Measurements from ENCODE around the gene HTT. TPM values are rescaled to one million over a fixed set of nuclear protein-coding genes. Genes with fewer than 3 reads are reported as not detected.

HTT gene
- total and polyA plus RNA-seq, 3 experiments from 2014 or later = 5.1 to 58.6 (median 54.7) TPM

DNA sequence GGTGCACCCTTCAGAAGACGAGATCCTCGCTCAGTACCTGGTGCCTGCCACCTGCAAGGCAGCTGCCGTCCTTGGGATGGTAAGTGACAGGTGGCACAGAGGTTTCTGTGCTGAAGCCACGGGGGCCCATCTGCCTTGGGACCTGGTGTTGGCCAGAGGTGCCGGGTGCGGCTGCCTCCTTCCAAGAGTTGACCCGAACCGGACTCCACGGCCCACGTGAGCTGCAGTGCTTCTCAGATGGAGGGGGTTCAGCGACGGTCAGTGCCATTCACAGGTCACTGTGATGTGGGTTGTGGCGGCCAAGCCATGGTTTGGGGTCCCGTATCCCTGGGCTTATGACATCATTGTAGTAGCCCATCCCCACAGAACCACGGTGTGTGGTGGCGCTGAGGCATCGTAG lies 155.5 kb downstream of the HTT start:
- Histone ChIP-seq H3K4me1 (ENCODE audit: insufficient read depth, low read length) (no peaks in the 10 kb centered on the region), H3K36me3 (ENCODE audit: insufficient read depth, low read length) (peaks cover 40% of the 10 kb centered on the region), H3K27me3 (ENCODE audit: insufficient read depth, low read length, poor library complexity, severe bottlenecking) (no peaks in the 10 kb centered on the region), H3K4me3 (ENCODE audit: low read length) (no peak overlapping the region), H3K9me3 (ENCODE audit: low read length) (no peaks in the 10 kb centered on the region), H3K27ac (ENCODE audit: low read depth, low read length) (no peak overlapping the region)
- Mint-ChIP-seq H3K36me3 (peaks cover 15 to 90% (median 27%) of the 10 kb centered on the region in 3 donors), H3K4me1 (no peaks in the 10 kb centered on the region), H3K27me3 (peaks cover 0 to 3% of the 10 kb centered on the region in 2 donors), H3K4me3 (no peak overlapping the region), H3K27ac (peak overlapping the region in 1 of 8 donors; percentile 78), H3K9me3 (no peaks in the 10 kb centered on the region)
- CTCF ChIA-PET = no interaction called here
- no peak for DNase-seq
- POLR2A ChIA-PET = no interaction called here

DNA sequence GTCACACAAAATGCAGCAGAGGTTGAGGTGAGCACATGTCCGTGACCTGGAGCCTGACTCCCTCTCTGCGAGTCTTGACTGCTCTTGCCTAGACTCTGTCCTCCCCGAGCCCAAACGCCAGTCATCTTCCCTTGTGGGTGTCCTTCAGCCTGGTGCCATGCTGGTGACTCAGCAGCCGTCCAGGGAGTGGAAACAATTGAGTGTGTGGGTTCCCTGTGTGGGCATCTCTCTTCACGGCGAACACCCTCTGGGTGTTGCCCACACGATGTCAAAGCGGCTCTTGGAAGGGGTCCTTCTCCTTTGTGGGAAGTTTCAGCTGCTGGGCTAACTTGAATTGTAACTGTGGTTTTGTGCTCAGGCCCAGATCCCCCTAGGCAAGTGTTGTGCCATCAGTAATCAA lies 157.0 kb downstream of the HTT start:
- H3K27me3 Mint-ChIP-seq = peaks cover 0 to 3% of the 10 kb centered on the region in 2 donors
- H3K27ac Mint-ChIP-seq = peak overlapping the region in 2 of 8 donors; percentile 73 to 79
- H3K4me1 ChIP-seq (ENCODE audit: insufficient read depth, low read length) = no peaks in the 10 kb centered on the region
- no peak overlapping the region for H3K27ac ChIP-seq (ENCODE audit: low read depth, low read length)
- H3K36me3 Mint-ChIP-seq = peaks cover 15 to 91% (median 24%) of the 10 kb centered on the region in 3 donors
- DNase-seq = no peak
- H3K9me3 ChIP-seq (ENCODE audit: low read length) = no peaks in the 10 kb centered on the region
- H3K27me3 ChIP-seq (ENCODE audit: insufficient read depth, low read length, poor library complexity, severe bottlenecking) = no peaks in the 10 kb centered on the region
- no peak overlapping the region for H3K4me3 ChIP-seq (ENCODE audit: low read length)
- ChIA-PET POLR2A (no interaction called here), CTCF (no interaction called here)
- H3K4me3 Mint-ChIP-seq = no peak overlapping the region
- H3K9me3 Mint-ChIP-seq = no peaks in the 10 kb centered on the region
- H3K4me1 Mint-ChIP-seq = no peaks in the 10 kb centered on the region
- H3K36me3 ChIP-seq (ENCODE audit: insufficient read depth, low read length) = peaks cover 52% of the 10 kb centered on the region

DNA sequence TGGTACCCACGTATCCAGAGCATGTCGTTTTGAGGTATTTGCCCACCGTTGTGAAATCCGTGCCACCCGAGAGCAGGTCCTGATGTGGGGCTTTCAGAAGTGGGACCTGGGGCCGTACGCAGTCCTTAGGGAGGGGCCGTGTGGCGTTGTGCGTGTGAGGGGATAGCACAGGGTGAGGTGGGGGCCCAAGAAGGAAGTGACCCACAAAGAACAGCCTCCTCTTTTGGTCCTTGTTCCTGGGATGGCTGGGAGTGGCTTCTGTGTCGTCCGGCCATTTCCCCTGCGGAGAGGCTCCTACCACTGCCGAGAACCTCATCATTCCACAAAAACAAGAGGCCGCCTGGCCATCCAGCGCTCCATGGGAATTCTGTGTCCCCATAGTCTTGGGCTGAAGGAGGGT lies 157.5 kb downstream of the HTT start:
- H3K27me3 Mint-ChIP-seq = peaks cover 0 to 3% of the 10 kb centered on the region in 2 donors
- H3K36me3 Mint-ChIP-seq = peaks cover 15 to 87% (median 21%) of the 10 kb centered on the region in 3 donors
- Histone ChIP-seq H3K36me3 (ENCODE audit: insufficient read depth, low read length) (peaks cover 52% of the 10 kb centered on the region), H3K9me3 (ENCODE audit: low read length) (no peaks in the 10 kb centered on the region), H3K4me1 (ENCODE audit: insufficient read depth, low read length) (no peaks in the 10 kb centered on the region), H3K27ac (ENCODE audit: low read depth, low read length) (no peak overlapping the region), H3K27me3 (ENCODE audit: insufficient read depth, low read length, poor library complexity, severe bottlenecking) (no peaks in the 10 kb centered on the region), H3K4me3 (ENCODE audit: low read length) (no peak overlapping the region)
- H3K9me3 Mint-ChIP-seq = no peaks in the 10 kb centered on the region
- no peak overlapping the region for H3K27ac Mint-ChIP-seq
- ChIA-PET POLR2A (no interaction called here), CTCF (no interaction called here)
- no peaks in the 10 kb centered on the region for H3K4me1 Mint-ChIP-seq
- no peak for DNase-seq
- H3K4me3 Mint-ChIP-seq = no peak overlapping the region

DNA sequence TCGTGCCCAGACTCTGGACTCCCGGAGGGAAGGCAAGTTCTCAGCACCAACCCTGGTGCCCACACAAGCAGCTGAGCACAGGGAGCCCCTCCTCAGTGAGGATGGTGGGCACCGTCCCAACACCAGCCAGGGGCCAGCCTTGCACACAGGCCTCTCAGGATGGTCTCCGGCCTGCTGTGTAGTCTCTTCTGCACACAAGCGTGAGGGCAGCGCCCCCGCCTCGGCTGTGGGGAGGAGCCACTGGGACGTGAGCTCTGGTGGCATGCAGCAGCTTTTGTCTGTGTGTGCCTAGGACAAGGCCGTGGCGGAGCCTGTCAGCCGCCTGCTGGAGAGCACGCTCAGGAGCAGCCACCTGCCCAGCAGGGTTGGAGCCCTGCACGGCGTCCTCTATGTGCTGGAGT lies 158.4 kb downstream of the HTT start:
- H3K36me3 Mint-ChIP-seq = peaks cover 15 to 93% (median 21%) of the 10 kb centered on the region in 3 donors
- CTCF ChIA-PET = no interaction called here
- no peaks in the 10 kb centered on the region for H3K9me3 Mint-ChIP-seq

DNA sequence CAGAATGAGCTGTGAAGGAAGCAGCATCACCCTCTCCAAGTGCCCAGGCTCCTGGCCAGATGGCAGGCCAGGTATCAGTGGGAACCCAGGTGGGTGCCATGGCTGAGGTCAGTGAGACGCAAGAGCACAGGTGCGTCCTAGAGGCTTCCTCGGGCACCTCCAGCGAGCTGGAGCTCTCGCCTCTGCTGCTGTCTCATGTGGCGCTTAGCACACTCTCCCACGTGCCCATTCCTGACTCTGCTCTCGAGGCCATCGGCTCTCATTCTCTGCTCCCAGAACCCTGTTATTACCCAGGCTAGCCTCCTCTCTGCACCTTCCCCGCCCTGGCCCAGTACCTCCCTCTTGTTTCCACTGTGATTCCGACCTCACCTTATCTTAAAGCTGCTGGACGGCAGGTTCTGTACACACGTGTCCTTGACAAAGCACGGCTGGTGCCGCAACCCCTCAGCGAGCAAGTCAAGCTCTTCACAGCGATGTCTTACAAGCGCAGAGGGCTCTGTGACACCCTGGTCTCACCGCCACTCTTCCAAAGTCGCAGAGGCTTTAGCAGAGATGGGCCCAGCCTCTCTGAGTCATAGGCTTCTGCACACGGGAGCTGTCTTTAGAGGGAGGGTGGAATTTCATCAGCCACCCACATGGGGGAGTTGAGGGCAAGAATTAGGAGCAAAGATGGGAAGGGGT lies 159.1 kb downstream of the HTT start:
- ChIA-PET POLR2A (no interaction called here), CTCF (no interaction called here)
- DNase-seq = no peak
- Histone ChIP-seq H3K4me1 (ENCODE audit: insufficient read depth, low read length) (no peaks in the 10 kb centered on the region), H3K4me3 (ENCODE audit: low read length) (no peak overlapping the region), H3K27ac (ENCODE audit: low read depth, low read length) (no peak overlapping the region), H3K27me3 (ENCODE audit: insufficient read depth, low read length, poor library complexity, severe bottlenecking) (no peaks in the 10 kb centered on the region), H3K36me3 (ENCODE audit: insufficient read depth, low read length) (peaks cover 49% of the 10 kb centered on the region), H3K9me3 (ENCODE audit: low read length) (no peaks in the 10 kb centered on the region)
- Mint-ChIP-seq H3K27ac (peak overlapping the region in 4 of 8 donors; percentile 42 to 83 (median 80)), H3K9me3 (no peaks in the 10 kb centered on the region), H3K4me1 (no peaks in the 10 kb centered on the region), H3K4me3 (no peak overlapping the region), H3K27me3 (peaks cover 0 to 3% of the 10 kb centered on the region in 2 donors), H3K36me3 (peaks cover 15 to 93% (median 21%) of the 10 kb centered on the region in 3 donors)

More for the DNA sequence above, 158.4 kb downstream of the HTT start:
- no peaks in the 10 kb centered on the region for H3K27me3 ChIP-seq (ENCODE audit: insufficient read depth, low read length, poor library complexity, severe bottlenecking)
- no peaks in the 10 kb centered on the region for H3K4me1 ChIP-seq (ENCODE audit: insufficient read depth, low read length)
- Mint-ChIP-seq H3K27me3 (peaks cover 0 to 3% of the 10 kb centered on the region in 2 donors), H3K4me1 (no peaks in the 10 kb centered on the region), H3K4me3 (no peak overlapping the region), H3K27ac (no peak overlapping the region)
- no peak overlapping the region for H3K4me3 ChIP-seq (ENCODE audit: low read length)
- DNase-seq = no peak
- peaks cover 52% of the 10 kb centered on the region for H3K36me3 ChIP-seq (ENCODE audit: insufficient read depth, low read length)
- H3K27ac ChIP-seq (ENCODE audit: low read depth, low read length) = no peak overlapping the region
- POLR2A ChIA-PET = no interaction called here
- H3K9me3 ChIP-seq (ENCODE audit: low read length) = no peaks in the 10 kb centered on the region

DNA sequence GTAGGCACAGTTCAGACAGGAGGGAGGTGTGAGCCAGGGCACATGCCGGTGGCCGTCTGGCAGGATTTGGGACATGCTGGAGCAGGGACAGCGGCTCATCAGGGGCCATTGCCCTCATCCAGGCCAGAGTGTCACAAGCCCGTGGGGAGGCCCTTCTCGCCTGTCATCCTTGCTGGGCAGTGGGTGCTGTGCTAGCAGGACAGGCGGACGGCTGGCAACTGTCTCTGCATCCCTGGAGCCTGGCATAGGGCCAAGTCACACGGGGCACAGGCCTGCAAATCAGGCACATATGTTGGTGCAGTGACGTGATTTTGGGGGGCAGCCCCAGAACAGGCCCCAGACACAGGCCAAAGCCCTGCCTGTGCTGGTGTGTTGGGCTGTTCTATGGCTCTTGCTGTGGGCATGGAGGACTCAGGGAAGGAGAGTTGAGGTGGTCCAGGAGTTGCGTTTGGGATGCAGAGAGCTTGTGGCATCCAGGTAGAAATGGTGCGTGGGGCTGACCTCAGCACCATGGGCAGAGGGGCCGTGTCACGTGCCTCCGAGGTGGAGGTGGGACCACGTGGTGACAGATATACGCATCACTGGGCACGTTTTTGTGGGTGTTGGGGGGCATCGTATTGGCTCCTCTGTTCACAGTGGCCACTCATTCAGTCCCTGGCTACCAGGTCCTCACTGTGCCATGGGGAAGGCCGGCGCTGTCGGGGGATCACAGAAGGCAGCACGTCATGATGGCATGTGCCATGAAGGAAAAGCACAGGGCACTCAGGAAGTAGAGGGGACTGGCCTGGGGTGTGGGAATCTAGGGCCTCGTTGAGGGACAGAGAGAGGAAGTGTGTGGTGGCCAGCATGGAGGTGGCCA lies 159.9 kb downstream of the HTT start:
- no peak for DNase-seq
- H3K36me3 ChIP-seq (ENCODE audit: insufficient read depth, low read length) = peaks cover 40% of the 10 kb centered on the region
- H3K4me3 Mint-ChIP-seq = no peak overlapping the region

DNA sequence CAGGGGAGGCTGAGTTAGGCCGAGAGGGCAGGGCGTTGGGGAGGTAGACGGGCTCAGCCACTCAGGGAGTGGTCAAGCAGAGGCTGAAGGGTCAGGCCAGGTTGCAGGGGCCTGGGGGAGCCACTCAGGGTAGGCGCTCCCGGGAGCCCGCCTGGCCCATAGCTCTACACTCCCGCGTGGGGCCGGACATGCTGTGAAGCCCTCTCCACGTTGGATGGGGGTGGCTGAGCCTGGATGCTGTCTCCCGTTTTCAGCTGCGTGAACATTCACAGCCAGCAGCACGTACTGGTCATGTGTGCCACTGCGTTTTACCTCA lies 160.5 kb downstream of the HTT start:
- H3K4me1 Mint-ChIP-seq = no peaks in the 10 kb centered on the region
- H3K27me3 Mint-ChIP-seq = no peaks in the 10 kb centered on the region
- no peak overlapping the region for H3K4me3 Mint-ChIP-seq
- Histone ChIP-seq H3K36me3 (ENCODE audit: insufficient read depth, low read length) (peaks cover 35% of the 10 kb centered on the region), H3K9me3 (ENCODE audit: low read length) (no peaks in the 10 kb centered on the region), H3K27me3 (ENCODE audit: insufficient read depth, low read length, poor library complexity, severe bottlenecking) (no peaks in the 10 kb centered on the region), H3K4me3 (ENCODE audit: low read length) (no peak overlapping the region), H3K27ac (ENCODE audit: low read depth, low read length) (no peak overlapping the region), H3K4me1 (ENCODE audit: insufficient read depth, low read length) (no peaks in the 10 kb centered on the region)
- H3K27ac Mint-ChIP-seq = peak overlapping the region in 1 of 8 donors; percentile 51
- CTCF ChIA-PET = no interaction called here
- peaks cover 4 to 91% (median 11%) of the 10 kb centered on the region in 3 donors for H3K36me3 Mint-ChIP-seq
- H3K9me3 Mint-ChIP-seq = no peaks in the 10 kb centered on the region
- POLR2A ChIA-PET = no interaction called here
- no peak for DNase-seq

More for the DNA sequence above, 159.9 kb downstream of the HTT start:
- no peaks in the 10 kb centered on the region for H3K4me1 Mint-ChIP-seq
- POLR2A ChIA-PET = no interaction called here
- H3K9me3 Mint-ChIP-seq = no peaks in the 10 kb centered on the region
- H3K9me3 ChIP-seq (ENCODE audit: low read length) = no peaks in the 10 kb centered on the region
- CTCF ChIA-PET = no interaction called here
- no peaks in the 10 kb centered on the region for H3K27me3 ChIP-seq (ENCODE audit: insufficient read depth, low read length, poor library complexity, severe bottlenecking)
- peaks cover 0 to 1% of the 10 kb centered on the region in 2 donors for H3K27me3 Mint-ChIP-seq
- no peak overlapping the region for H3K4me3 ChIP-seq (ENCODE audit: low read length)
- H3K27ac ChIP-seq (ENCODE audit: low read depth, low read length) = no peak overlapping the region
- H3K4me1 ChIP-seq (ENCODE audit: insufficient read depth, low read length) = no peaks in the 10 kb centered on the region
- H3K36me3 Mint-ChIP-seq = peaks cover 8 to 91% (median 16%) of the 10 kb centered on the region in 3 donors
- H3K27ac Mint-ChIP-seq = peak overlapping the region in 3 of 8 donors; percentile 32 to 51 (median 42)

DNA sequence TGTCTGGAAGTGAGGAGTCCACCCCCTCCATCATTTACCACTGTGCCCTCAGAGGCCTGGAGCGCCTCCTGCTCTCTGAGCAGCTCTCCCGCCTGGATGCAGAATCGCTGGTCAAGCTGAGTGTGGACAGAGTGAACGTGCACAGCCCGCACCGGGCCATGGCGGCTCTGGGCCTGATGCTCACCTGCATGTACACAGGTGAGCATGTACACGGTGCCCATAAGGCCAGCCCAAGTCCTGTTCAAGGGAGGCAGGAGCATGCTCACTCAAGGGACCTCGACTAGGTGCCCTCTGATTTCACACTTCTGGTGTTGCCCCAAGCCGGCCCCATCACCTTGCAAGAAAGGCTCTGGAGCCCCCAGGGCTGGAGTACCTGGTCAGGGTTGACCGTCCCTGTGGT lies 161.1 kb downstream of the HTT start:
- no peak overlapping the region for H3K27ac Mint-ChIP-seq
- POLR2A ChIA-PET = no interaction called here
- no peak overlapping the region for H3K27ac ChIP-seq (ENCODE audit: low read depth, low read length)

More for the DNA sequence above, 161.1 kb downstream of the HTT start:
- Mint-ChIP-seq H3K4me3 (peak overlapping the region in 1 of 7 donors; percentile 51), H3K36me3 (peaks cover 4 to 90% (median 11%) of the 10 kb centered on the region in 3 donors), H3K27me3 (no peaks in the 10 kb centered on the region), H3K4me1 (no peaks in the 10 kb centered on the region), H3K9me3 (no peaks in the 10 kb centered on the region)
- Histone ChIP-seq H3K4me3 (ENCODE audit: low read length) (no peak overlapping the region), H3K4me1 (ENCODE audit: insufficient read depth, low read length) (no peaks in the 10 kb centered on the region), H3K9me3 (ENCODE audit: low read length) (no peaks in the 10 kb centered on the region), H3K36me3 (ENCODE audit: insufficient read depth, low read length) (peaks cover 29% of the 10 kb centered on the region), H3K27me3 (ENCODE audit: insufficient read depth, low read length, poor library complexity, severe bottlenecking) (no peaks in the 10 kb centered on the region)
- CTCF ChIA-PET = no interaction called here
- no peak for DNase-seq

Data from CD8-positive, alpha-beta memory T cell (primary cell).